Measurements from ENCODE around the gene DZIP3.

DZIP3 gene

DNA sequence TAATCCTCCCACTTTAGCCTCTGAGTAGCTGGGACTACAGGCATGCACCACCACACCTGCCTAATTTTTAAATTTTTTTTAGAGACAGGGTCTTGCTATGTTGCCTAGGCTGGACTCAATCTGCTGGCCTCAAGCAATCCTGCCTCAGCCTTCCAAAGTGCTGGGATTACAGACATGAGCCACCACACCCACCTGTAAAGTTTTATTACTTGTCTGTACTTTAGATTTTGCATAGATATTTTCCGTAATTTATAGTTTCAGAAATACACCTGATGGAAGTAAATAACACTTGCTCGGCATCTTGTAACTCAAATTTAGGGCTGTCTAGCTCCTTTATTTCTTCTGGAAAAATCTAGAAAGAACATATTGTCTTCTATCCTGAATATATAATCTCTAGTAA lies 5.8 kb downstream of the DZIP3 start:
- Histone ChIP-seq H3K9me3 (ENCODE audit: control insufficient read depth, low read length) (no peaks in the 10 kb centered on the region), H3K27me3 (replicated peaks; ENCODE audit: control insufficient read depth, insufficient read depth, low read length, poor library complexity, severe bottlenecking) (no peaks in the 10 kb centered on the region), H3K4me1 (ENCODE audit: control insufficient read depth, insufficient read depth, low read length, poor library complexity, severe bottlenecking) (no peaks in the 10 kb centered on the region), H3K27ac (ENCODE audit: insufficient read depth, low read length, poor library complexity, severe bottlenecking) (no peak overlapping the region), H3K36me3 (ENCODE audit: control insufficient read depth, insufficient read depth, low read length) (no peaks in the 10 kb centered on the region), H3K4me3 (ENCODE audit: insufficient read depth, low read depth, low read length, poor library complexity, severe bottlenecking) (no peak overlapping the region)
- DNase-seq = no peak

- Histone ChIP-seq H3K27me3 (replicated peaks; ENCODE audit: control insufficient read depth, insufficient read depth, low read length, poor library complexity, severe bottlenecking) (no peaks in the 10 kb centered on the region), H3K4me3 (ENCODE audit: insufficient read depth, low read depth, low read length, poor library complexity, severe bottlenecking) (no peak overlapping the region), H3K9me3 (ENCODE audit: control insufficient read depth, low read length) (no peaks in the 10 kb centered on the region), H3K27ac (ENCODE audit: insufficient read depth, low read length, poor library complexity, severe bottlenecking) (no peak overlapping the region), H3K4me1 (ENCODE audit: control insufficient read depth, insufficient read depth, low read length, poor library complexity, severe bottlenecking) (peaks cover 14% of the 10 kb centered on the region), H3K36me3 (ENCODE audit: control insufficient read depth, insufficient read depth, low read length) (no peaks in the 10 kb centered on the region)
- DNase-seq = no peak
Measured at GRCh38 chr3:108598375-108598774, 8.9 kb downstream of the DZIP3 start.

GRCh38 chr3:108599677-108600409 lies 10.3 kb downstream of the DZIP3 start:
- Histone ChIP-seq H3K27ac (ENCODE audit: insufficient read depth, low read length, poor library complexity, severe bottlenecking) (no peak overlapping the region), H3K36me3 (ENCODE audit: control insufficient read depth, insufficient read depth, low read length) (no peaks in the 10 kb centered on the region), H3K4me1 (ENCODE audit: control insufficient read depth, insufficient read depth, low read length, poor library complexity, severe bottlenecking) (peaks cover 27% of the 10 kb centered on the region), H3K4me3 (ENCODE audit: insufficient read depth, low read depth, low read length, poor library complexity, severe bottlenecking) (no peak overlapping the region), H3K9me3 (ENCODE audit: control insufficient read depth, low read length) (no peaks in the 10 kb centered on the region), H3K27me3 (replicated peaks; ENCODE audit: control insufficient read depth, insufficient read depth, low read length, poor library complexity, severe bottlenecking) (no peaks in the 10 kb centered on the region)
- no peak for DNase-seq

GRCh38 chr3:108602249-108602934 lies 12.9 kb downstream of the DZIP3 start:
- H3K36me3 ChIP-seq (ENCODE audit: control insufficient read depth, insufficient read depth, low read length) = no peaks in the 10 kb centered on the region
- H3K27me3 ChIP-seq (replicated peaks; ENCODE audit: control insufficient read depth, insufficient read depth, low read length, poor library complexity, severe bottlenecking) = no peaks in the 10 kb centered on the region
- peak in 2 of 3 donors; percentile 1 to 3 for DNase-seq
- peaks cover 36% of the 10 kb centered on the region for H3K4me1 ChIP-seq (ENCODE audit: control insufficient read depth, insufficient read depth, low read length, poor library complexity, severe bottlenecking)
- H3K27ac ChIP-seq (ENCODE audit: insufficient read depth, low read length, poor library complexity, severe bottlenecking) = peak overlapping the region; percentile 54
- no peaks in the 10 kb centered on the region for H3K9me3 ChIP-seq (ENCODE audit: control insufficient read depth, low read length)
- H3K4me3 ChIP-seq (ENCODE audit: insufficient read depth, low read depth, low read length, poor library complexity, severe bottlenecking) = no peak overlapping the region

DNA sequence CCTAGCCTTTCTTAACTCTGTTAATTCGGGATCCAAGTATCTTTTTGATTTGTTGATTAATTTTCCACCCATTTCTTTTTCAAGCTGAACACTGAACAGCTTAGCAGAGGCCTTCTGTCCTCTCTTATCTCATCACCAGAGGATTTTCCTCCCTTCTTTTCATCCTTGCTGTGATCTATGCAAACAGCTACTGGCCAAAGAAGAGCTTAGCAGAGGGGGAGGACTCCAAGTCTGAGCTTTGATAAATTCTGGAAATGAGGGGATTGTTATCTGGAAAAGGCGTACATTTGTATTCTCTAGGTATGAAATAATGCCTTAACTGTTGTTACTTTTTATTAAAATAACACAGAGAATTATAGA lies 13.4 kb downstream of the DZIP3 start:
- Histone ChIP-seq H3K9me3 (ENCODE audit: control insufficient read depth, low read length) (no peaks in the 10 kb centered on the region), H3K4me1 (ENCODE audit: control insufficient read depth, insufficient read depth, low read length, poor library complexity, severe bottlenecking) (peaks cover 36% of the 10 kb centered on the region), H3K27me3 (replicated peaks; ENCODE audit: control insufficient read depth, insufficient read depth, low read length, poor library complexity, severe bottlenecking) (no peaks in the 10 kb centered on the region), H3K27ac (ENCODE audit: insufficient read depth, low read length, poor library complexity, severe bottlenecking) (peak overlapping the region; percentile 54), H3K36me3 (ENCODE audit: control insufficient read depth, insufficient read depth, low read length) (no peaks in the 10 kb centered on the region), H3K4me3 (ENCODE audit: insufficient read depth, low read depth, low read length, poor library complexity, severe bottlenecking) (no peak overlapping the region)
- no peak for DNase-seq

GRCh38 chr3:108603691-108604090 lies 14.2 kb downstream of the DZIP3 start:
- Histone ChIP-seq H3K36me3 (ENCODE audit: control insufficient read depth, insufficient read depth, low read length) (no peaks in the 10 kb centered on the region), H3K4me3 (ENCODE audit: insufficient read depth, low read depth, low read length, poor library complexity, severe bottlenecking) (peak overlapping the region; percentile 1), H3K4me1 (ENCODE audit: control insufficient read depth, insufficient read depth, low read length, poor library complexity, severe bottlenecking) (peaks cover 36% of the 10 kb centered on the region), H3K27me3 (replicated peaks; ENCODE audit: control insufficient read depth, insufficient read depth, low read length, poor library complexity, severe bottlenecking) (no peaks in the 10 kb centered on the region), H3K9me3 (ENCODE audit: control insufficient read depth, low read length) (no peaks in the 10 kb centered on the region), H3K27ac (ENCODE audit: insufficient read depth, low read length, poor library complexity, severe bottlenecking) (peak overlapping the region; percentile 54)
- no peak for DNase-seq

GRCh38 chr3:108605028-108605427 lies 15.5 kb downstream of the DZIP3 start:
- Histone ChIP-seq H3K27me3 (replicated peaks; ENCODE audit: control insufficient read depth, insufficient read depth, low read length, poor library complexity, severe bottlenecking) (no peaks in the 10 kb centered on the region), H3K4me1 (ENCODE audit: control insufficient read depth, insufficient read depth, low read length, poor library complexity, severe bottlenecking) (peaks cover 36% of the 10 kb centered on the region), H3K27ac (ENCODE audit: insufficient read depth, low read length, poor library complexity, severe bottlenecking) (no peak overlapping the region), H3K36me3 (ENCODE audit: control insufficient read depth, insufficient read depth, low read length) (no peaks in the 10 kb centered on the region), H3K9me3 (ENCODE audit: control insufficient read depth, low read length) (no peaks in the 10 kb centered on the region), H3K4me3 (ENCODE audit: insufficient read depth, low read depth, low read length, poor library complexity, severe bottlenecking) (no peak overlapping the region)
- no peak for DNase-seq

GRCh38 chr3:108605491-108605890 lies 16.0 kb downstream of the DZIP3 start:
- DNase-seq = no peak
- no peak overlapping the region for H3K4me3 ChIP-seq (ENCODE audit: insufficient read depth, low read depth, low read length, poor library complexity, severe bottlenecking)
- H3K4me1 ChIP-seq (ENCODE audit: control insufficient read depth, insufficient read depth, low read length, poor library complexity, severe bottlenecking) = peaks cover 36% of the 10 kb centered on the region
- no peak overlapping the region for H3K27ac ChIP-seq (ENCODE audit: insufficient read depth, low read length, poor library complexity, severe bottlenecking)
- no peaks in the 10 kb centered on the region for H3K9me3 ChIP-seq (ENCODE audit: control insufficient read depth, low read length)
- no peaks in the 10 kb centered on the region for H3K27me3 ChIP-seq (replicated peaks; ENCODE audit: control insufficient read depth, insufficient read depth, low read length, poor library complexity, severe bottlenecking)
- H3K36me3 ChIP-seq (ENCODE audit: control insufficient read depth, insufficient read depth, low read length) = no peaks in the 10 kb centered on the region

GRCh38 chr3:108608750-108609149 lies 19.2 kb downstream of the DZIP3 start:
- no peak overlapping the region for H3K4me3 ChIP-seq (ENCODE audit: insufficient read depth, low read depth, low read length, poor library complexity, severe bottlenecking)
- peaks cover 5% of the 10 kb centered on the region for H3K36me3 ChIP-seq (ENCODE audit: control insufficient read depth, insufficient read depth, low read length)
- H3K9me3 ChIP-seq (ENCODE audit: control insufficient read depth, low read length) = no peaks in the 10 kb centered on the region
- peaks cover 19% of the 10 kb centered on the region for H3K4me1 ChIP-seq (ENCODE audit: control insufficient read depth, insufficient read depth, low read length, poor library complexity, severe bottlenecking)
- no peak overlapping the region for H3K27ac ChIP-seq (ENCODE audit: insufficient read depth, low read length, poor library complexity, severe bottlenecking)
- no peak for DNase-seq
- H3K27me3 ChIP-seq (replicated peaks; ENCODE audit: control insufficient read depth, insufficient read depth, low read length, poor library complexity, severe bottlenecking) = no peaks in the 10 kb centered on the region

DNA sequence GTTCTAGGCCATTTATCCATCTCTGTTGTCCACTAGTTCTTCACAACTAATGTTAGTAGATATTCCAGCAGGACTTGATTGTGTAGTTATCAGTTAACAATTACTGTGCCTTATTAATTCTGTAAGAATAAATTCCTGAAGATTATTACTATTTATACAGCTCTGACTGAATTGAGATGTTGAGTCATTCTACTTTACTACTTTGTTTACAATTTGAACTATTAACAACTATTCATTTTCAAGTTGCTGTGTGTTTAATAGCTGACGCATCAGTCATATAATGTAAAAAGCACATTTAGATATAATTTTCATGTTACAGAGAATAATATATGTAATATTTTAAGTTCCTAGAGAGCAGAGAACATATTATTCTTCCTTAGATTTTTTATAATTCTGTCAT lies 21.1 kb downstream of the DZIP3 start:
- H3K27ac ChIP-seq (ENCODE audit: insufficient read depth, low read length, poor library complexity, severe bottlenecking) = no peak overlapping the region
- H3K36me3 ChIP-seq (ENCODE audit: control insufficient read depth, insufficient read depth, low read length) = peaks cover 5% of the 10 kb centered on the region
- no peaks in the 10 kb centered on the region for H3K9me3 ChIP-seq (ENCODE audit: control insufficient read depth, low read length)

More for the DNA sequence above, 21.1 kb downstream of the DZIP3 start:
- Histone ChIP-seq H3K4me3 (ENCODE audit: insufficient read depth, low read depth, low read length, poor library complexity, severe bottlenecking) (no peak overlapping the region), H3K4me1 (ENCODE audit: control insufficient read depth, insufficient read depth, low read length, poor library complexity, severe bottlenecking) (peaks cover under 1% of the 10 kb centered on the region), H3K27me3 (replicated peaks; ENCODE audit: control insufficient read depth, insufficient read depth, low read length, poor library complexity, severe bottlenecking) (no peaks in the 10 kb centered on the region)
- DNase-seq = no peak

Measured in effector memory CD4-positive, alpha-beta T cell (primary cell).